ENCODE data around the gene ZKSCAN4. TPM values are rescaled to one million over a fixed set of nuclear protein-coding genes. Genes with fewer than 3 reads are reported as not detected.

The ZKSCAN4 gene
- total RNA-seq, 1 donor from 2014 or later = 7.2 TPM

GRCh38 chr6:28267695-28268059, 15.6 kb upstream of the ZKSCAN4 start:
- H3K4me3 Mint-ChIP-seq (ENCODE audit: unreplicated experiment) = no peak overlapping the region

GRCh38 chr6:28266962-28267694, 15.1 kb upstream of the ZKSCAN4 start, which contains the start of gene ZSCAN26:
ZSCAN26 (plus strand) TSS chr6:28267143; CDS start chr6:28271920, 4,777 bp downstream.
- no peak within 1 kb of the TSS for H3K4me3 Mint-ChIP-seq (ENCODE audit: unreplicated experiment)
- DNase-seq (ENCODE audit: extremely low spot score, unreplicated experiment) = peak; percentile 87
- H3K9me3 Mint-ChIP-seq (ENCODE audit: unreplicated experiment) = no peaks in the 10 kb centered on the region
- TF ChIP-seq CTCF (IDR thresholded peaks at IDR 0.05) = no peak
- H3K4me1 Mint-ChIP-seq (ENCODE audit: unreplicated experiment) = peaks cover 9% of the 10 kb centered on the region
- peaks cover 1% of the 10 kb centered on the region for H3K36me3 Mint-ChIP-seq (ENCODE audit: unreplicated experiment)
- H3K27me3 Mint-ChIP-seq (ENCODE audit: unreplicated experiment) = peaks cover 17% of the 10 kb centered on the region
- H3K27ac Mint-ChIP-seq (ENCODE audit: unreplicated experiment) = no peak within 1 kb of the TSS

More at GRCh38 chr6:28267695-28268059, 15.6 kb upstream of the ZKSCAN4 start:
- no peak for TF ChIP-seq CTCF (IDR thresholded peaks at IDR 0.05)
- DNase-seq (ENCODE audit: extremely low spot score, unreplicated experiment) = no peak
- Mint-ChIP-seq H3K27ac (ENCODE audit: unreplicated experiment) (no peak overlapping the region), H3K36me3 (ENCODE audit: unreplicated experiment) (peaks cover 7% of the 10 kb centered on the region), H3K27me3 (ENCODE audit: unreplicated experiment) (peaks cover 13% of the 10 kb centered on the region), H3K9me3 (ENCODE audit: unreplicated experiment) (no peaks in the 10 kb centered on the region), H3K4me1 (ENCODE audit: unreplicated experiment) (peaks cover 9% of the 10 kb centered on the region)

GRCh38 chr6:28266563-28266961, 14.5 kb upstream of the ZKSCAN4 start:
- no peak for TF ChIP-seq CTCF (IDR thresholded peaks at IDR 0.05)
- no peaks in the 10 kb centered on the region for H3K9me3 Mint-ChIP-seq (ENCODE audit: unreplicated experiment)
- no peak overlapping the region for H3K4me3 Mint-ChIP-seq (ENCODE audit: unreplicated experiment)
- no peak overlapping the region for H3K27ac Mint-ChIP-seq (ENCODE audit: unreplicated experiment)
- H3K36me3 Mint-ChIP-seq (ENCODE audit: unreplicated experiment) = no peaks in the 10 kb centered on the region
- peaks cover 9% of the 10 kb centered on the region for H3K4me1 Mint-ChIP-seq (ENCODE audit: unreplicated experiment)
- DNase-seq (ENCODE audit: extremely low spot score, unreplicated experiment) = no peak
- H3K27me3 Mint-ChIP-seq (ENCODE audit: unreplicated experiment) = peaks cover 20% of the 10 kb centered on the region

- Mint-ChIP-seq H3K27me3 (ENCODE audit: unreplicated experiment) (peaks cover 32% of the 10 kb centered on the region), H3K4me3 (ENCODE audit: unreplicated experiment) (no peak overlapping the region), H3K9me3 (ENCODE audit: unreplicated experiment) (no peaks in the 10 kb centered on the region), H3K27ac (ENCODE audit: unreplicated experiment) (no peak overlapping the region), H3K4me1 (ENCODE audit: unreplicated experiment) (peaks cover 9% of the 10 kb centered on the region), H3K36me3 (ENCODE audit: unreplicated experiment) (no peaks in the 10 kb centered on the region)
- TF ChIP-seq CTCF (IDR thresholded peaks at IDR 0.05) = no peak
- DNase-seq (ENCODE audit: extremely low spot score, unreplicated experiment) = no peak
These were observed 12.8 kb upstream of the ZKSCAN4 start for GRCh38 chr6:28264834-28265401.

GRCh38 chr6:28263922-28264321, 11.9 kb upstream of the ZKSCAN4 start:
- H3K27me3 Mint-ChIP-seq (ENCODE audit: unreplicated experiment) = peaks cover 37% of the 10 kb centered on the region
- peak overlapping the region; percentile 29 for H3K27ac Mint-ChIP-seq (ENCODE audit: unreplicated experiment)
- no peaks in the 10 kb centered on the region for H3K9me3 Mint-ChIP-seq (ENCODE audit: unreplicated experiment)

More at GRCh38 chr6:28263922-28264321, 11.9 kb upstream of the ZKSCAN4 start:
- Mint-ChIP-seq H3K4me3 (ENCODE audit: unreplicated experiment) (no peak overlapping the region), H3K4me1 (ENCODE audit: unreplicated experiment) (peaks cover 4% of the 10 kb centered on the region), H3K36me3 (ENCODE audit: unreplicated experiment) (no peaks in the 10 kb centered on the region)
- no peak for TF ChIP-seq CTCF (IDR thresholded peaks at IDR 0.05)
- DNase-seq (ENCODE audit: extremely low spot score, unreplicated experiment) = no peak
